ENCODE results near the gene ZSCAN20.

The ZSCAN20 gene

DNA sequence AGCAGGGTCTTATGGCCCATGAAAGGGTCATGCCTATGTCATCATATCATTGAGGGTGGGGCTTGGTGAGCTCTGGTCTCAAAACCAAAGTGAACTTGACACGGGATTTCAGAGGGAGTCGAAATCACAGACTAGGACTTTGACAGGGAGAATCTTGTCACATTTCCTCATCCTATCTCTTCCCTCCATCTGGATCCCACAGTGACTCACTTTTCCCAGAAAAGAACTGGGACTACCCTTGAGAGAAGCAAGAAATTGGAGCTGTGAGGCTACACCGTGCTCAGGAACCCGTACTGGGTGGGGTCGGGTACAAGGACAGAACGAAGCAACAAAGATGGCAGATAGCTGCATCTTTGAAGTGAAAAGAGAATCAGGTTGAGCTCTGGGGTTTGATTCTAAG is 69.5 kb downstream of the ZSCAN20 start:
- DNase-seq = no peak
